Activated CD4-positive, alpha-beta T cell treated with anti-CD3 and anti-CD28 coated beads, Interleukin-2, amount 50 U/mL, for 16 hours (primary cell): Measurements from ENCODE around the gene ALG11.
"Not testable (repeated sequence)": the region's sequence is repeated elsewhere in the genome, so short reads cannot be mapped to it uniquely, and the experiment has no call there.

Experiments
- DNase-seq: peaks from one replicate; pipeline ENCODE4 v3.0.0-alpha.2; 2020

Gene ALG11

DNA sequence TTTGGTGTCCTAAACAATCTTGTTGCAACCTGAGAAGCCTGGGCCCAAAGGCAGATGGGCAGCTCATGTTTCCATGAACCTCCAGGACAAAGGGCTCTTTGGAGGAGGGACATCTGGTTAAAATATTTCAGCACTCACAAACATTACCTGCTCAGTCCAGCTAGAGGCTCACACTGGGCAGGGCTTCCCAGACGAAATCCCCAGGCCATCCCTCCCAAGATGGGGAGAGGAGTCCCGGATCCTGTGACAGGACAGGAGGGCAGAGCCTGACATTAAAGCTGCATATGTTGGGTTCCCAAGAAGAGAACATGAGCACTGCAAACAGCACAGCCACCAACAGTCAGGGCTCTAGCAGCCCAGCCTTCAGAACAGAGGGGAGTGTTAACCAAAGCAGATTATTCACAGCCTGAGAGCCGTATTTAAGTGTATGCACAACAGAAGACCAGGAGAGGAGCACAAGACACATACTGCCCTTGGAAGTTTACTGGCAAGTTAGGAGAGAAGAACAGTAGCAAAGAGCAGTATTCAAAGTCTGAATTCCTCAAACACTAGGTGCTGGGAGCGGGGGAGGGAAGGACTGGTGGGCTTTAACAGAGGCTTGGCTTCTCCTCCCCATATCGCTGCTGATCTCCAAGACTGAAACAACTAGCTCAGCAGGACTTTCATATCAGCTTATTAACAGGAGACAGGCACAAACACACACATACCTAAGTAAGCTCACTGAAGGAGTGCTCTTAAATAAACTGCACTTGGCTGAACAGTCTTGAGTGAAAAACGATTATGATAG is 13.3 kb upstream of the ALG11 start:
- DNase-seq, result no peak

DNA sequence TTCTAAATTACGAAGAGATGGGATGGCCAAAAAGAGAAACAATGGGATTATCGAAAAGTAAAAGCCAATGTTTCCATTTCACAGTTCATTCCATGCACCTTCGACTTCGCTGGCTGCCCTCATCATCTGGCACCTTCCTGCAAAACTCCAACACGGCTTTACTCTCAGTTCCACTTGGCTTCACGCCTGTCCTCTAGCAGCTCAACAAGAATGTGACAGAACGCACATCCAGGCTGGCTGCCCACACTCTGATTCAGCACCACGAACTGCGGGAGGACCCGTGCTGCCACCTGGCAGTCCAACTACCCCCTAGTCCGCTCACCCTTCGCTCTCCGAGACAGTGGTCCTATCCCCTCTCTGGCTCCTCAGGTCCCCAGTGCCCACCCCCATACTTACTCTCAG is 12.7 kb upstream of the ALG11 start:
- DNase-seq, result no peak

DNA sequence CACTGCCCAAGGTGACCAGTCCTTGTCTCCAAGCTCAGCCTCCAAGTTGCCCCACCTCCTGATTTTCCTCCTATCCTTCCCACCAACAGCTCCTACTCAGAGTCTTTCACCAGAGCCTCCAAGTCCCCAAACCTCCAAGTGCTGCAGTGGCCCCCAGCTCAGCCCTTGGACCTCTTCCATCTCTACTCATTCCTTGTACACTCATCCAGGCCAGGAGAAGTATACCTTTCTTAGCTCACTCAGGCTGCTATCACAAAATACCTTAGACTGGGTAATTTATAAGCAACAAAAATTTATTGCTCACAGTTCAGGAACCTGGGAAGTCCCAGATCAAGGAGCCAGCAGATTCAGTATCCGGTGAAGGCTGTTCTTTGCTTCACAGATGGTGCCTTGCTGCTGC is 12.3 kb upstream of the ALG11 start:
- no peak for DNase-seq

DNA sequence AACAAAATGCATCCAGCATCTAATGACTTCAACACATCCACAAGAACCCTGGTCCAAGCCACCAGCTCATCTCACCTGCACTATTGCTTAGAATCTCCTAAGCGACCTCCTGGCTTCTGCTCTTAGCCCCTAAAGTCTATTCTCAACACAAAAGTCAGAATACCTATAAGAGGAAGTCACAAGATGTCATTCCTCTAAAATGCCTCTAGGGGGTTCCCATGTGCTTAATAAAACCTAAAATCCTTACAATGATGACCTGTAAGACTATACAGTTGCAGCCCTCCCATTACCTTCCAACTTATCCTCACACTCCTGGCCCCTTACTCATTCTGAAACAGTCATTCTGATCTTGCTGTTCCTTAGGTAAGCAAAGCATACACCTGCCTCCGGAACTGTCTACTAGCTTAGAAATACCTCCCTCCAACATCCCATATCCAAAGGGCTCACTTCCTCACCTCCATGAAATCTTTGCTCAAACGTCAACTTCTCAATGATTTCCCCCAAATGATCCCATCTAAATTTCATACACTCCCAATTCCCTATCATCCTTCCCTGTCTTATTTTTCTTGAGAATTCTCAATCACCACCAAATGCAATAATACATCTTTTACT is 11.0 kb upstream of the ALG11 start:
- peak; percentile 46 for DNase-seq

DNA sequence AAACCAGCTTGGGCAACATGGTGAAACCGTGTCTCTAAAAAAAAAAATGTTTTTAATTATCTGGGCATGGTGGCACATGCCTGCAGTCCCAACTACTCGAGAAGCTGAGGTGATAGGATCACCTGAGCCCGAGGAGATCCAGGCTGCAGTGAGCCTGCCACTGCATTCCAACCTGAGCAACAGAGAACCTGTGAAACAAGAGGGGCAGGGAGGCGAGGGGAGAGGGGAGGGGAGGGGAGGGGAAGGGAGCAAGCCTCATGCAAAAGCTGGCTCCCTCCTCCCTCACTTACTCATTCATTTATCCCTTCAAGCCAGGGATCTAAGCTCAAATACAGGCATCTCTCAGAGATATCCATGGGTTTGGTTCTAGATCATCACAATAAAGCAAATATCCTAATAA is 9.8 kb upstream of the ALG11 start:
- DNase-seq, result no peak

DNA sequence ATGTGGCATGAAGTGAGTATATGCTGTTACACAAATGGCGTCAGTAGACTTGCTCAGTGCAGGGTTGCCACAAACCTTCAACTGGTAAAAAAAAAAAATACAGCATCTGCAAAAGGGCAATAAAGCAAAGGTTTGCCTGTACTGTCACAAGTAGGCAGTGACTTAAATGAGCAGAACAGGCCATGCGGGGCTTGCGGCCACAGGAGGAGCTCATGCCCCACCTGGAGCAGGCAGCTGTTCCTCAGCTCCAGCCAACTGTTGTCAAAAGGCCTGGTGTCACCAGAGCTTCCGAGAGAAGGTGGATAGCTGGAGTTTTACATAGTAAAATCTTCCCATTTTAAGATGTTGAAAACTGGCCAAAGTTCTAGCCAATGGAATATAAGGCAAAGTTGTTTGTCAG is 8.7 kb upstream of the ALG11 start:
- no peak for DNase-seq

DNA sequence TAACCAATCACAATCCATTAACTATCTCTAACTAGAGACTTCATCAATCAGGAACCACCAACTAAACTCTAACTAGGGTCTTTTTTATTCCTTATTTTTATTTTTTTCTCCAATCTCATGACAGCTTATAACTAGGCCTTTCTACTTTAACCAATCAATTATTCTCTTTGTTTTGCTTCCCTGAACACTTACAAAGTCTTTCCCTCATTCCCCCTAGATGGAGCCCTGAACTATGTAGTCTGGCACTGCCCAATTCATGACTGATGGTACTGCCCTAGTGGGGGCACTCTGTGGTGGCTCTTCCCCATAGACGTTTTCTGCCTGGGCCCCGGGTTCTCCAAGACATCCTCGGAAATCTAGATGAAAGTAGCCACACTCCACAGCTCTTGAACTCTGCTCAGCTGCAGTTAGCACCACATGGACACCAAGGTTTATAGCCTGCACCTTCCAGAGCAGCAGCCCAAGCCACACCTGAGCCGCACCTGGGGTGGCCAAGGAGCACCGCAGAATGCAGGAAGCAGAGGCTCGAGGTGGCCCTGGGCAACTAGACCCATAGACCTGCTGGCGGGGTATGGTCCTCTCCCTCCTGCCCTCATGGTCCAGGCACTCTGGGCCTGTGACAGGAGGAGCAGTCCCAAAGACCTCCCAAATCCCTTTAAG is 7.6 kb upstream of the ALG11 start:
- no peak for DNase-seq

DNA sequence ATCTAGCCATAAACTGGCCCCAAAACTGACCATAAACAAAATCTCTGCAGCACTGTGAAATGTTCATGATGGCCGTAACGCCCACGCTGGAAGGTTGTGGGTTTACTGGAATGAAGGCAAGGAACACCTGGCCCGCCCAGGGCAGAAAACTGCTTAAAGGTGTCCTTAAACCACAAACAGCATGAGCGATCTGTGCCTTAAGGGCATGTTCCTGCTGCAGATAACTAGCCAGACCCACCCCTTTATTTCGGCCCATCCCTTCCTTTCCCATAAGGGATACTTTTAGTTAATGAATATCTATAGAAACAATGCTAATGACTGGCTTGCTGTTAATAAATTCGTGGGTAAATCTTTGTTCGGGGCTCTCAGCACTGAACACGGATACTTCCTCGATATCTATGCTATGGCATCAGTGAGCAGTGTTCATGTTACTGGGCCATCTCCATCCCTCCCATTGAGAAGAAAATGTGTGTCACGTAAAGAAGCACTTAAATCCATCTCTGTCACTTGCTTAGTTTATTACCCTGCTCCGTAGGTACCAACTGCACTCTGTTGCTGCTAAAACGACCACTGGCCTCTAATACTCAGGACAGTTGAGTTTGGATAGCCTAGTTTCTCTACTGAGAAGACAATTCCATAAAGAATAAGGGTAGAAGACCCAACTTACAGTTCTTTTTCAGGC is 6.2 kb upstream of the ALG11 start:
- no peak for DNase-seq

DNA sequence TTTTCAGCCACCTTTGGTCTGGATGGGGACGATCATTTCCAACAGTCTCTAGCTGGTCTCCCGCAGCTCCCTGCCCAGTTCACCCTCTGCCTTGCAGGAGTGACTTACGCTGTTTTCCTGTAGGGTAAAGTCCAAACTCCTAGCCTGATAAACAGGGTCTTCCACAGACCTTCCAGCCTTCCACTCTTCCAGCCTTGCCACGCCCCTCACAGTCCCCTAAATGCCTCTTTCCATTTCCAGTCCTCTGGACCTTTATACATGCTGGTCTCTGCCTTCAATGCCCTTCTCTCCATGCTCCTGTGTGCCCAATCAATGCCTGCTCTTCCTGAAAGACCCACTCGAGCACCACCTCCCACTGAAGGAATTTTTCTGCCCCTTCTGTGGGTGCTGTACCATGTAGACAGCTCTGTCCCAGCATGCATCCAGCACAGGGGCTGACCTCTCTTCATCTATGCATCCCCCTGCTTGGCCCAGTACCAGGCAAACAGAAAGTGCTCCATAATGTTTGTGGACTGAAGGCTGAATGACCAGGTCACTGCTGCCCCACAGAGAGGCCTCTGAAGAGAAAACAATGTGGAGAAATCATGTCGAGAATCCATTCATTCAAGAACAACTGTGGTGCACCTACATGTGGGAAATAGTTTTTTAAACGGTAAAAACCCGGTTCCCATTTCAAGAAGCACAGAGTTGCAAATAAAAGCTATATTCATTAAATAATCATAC is 5.5 kb upstream of the ALG11 start:
- no peak for DNase-seq

DNA sequence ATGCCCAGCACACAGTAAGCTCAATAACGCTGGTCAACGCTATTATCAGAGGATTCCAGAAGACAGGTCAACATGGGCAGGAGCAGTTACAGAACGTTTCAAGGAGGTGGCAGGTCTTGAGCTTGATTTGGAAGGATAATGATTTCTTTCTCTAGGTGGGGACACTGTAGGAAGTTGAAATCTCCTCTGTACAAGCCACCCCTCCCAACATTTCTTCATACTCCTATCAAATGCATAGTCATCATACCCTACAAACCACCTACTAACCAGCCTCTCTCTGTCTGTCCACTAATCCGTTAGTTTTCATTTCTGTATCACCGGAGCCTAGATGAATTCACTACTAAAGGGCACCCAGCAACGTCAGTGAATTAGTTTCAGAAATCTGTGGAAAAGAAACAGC is 2.3 kb upstream of the ALG11 start:
- no peak for DNase-seq

DNA sequence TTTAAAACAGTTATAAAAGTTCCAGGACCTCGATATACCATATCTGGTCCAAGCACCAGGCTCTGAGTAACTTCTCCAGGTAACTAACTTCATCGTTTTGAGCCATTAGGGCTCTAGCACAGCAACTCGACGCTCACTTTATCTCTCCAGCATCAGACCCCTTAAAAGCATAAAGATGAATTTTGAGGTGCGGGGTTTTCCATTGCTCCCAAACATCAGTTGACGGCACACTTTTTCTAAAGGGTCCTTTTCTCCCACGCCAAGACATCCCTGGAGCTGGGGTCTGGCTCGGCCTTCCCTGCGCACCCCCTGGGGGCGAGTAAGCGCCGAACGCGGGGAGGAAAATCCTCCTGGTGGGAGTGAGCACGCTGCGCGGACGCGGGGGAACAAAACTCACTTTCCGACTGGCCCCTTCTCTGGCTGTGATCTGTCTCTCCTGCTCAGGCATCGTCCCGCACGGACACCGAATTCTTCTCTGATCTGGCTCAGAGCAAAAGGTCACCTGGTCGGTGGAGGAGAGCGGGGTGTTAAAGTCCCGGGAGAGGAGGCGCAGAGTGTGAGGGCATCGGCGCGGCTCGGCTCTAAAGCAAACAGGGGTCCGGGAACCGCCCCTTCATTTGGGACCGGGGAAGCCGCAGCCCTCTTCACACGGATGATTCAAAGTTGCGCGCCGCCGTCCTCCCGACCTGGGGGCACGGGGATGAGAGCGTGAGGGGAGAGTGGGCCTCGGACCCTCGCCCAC is 1.1 kb upstream of the ALG11 start, which contains the start of gene ATP7B:
Gene ATP7B, minus strand, starts transcription at position 561 of the 742 bp plus-strand sequence. Its CDS starts 113 bp downstream, at position 448.
- DNase-seq, result no peak

DNA sequence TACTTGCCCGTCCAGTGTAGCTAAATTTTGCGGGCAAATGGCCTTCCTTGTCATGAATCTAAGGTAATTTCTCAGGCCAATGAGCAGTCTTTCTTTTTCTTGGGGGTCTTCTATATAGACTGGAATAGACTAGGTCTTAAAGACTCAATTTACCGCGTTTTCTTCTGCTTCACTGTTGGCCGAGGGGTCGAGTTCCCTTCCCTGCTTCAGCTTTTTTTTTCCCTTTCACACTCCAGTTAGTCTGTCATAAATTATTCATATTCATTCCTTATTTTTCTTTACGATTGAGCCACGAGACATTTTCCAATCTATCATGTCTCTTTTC is 276 bp downstream of the ALG11 start:
- DNase-seq, result no peak

DNA sequence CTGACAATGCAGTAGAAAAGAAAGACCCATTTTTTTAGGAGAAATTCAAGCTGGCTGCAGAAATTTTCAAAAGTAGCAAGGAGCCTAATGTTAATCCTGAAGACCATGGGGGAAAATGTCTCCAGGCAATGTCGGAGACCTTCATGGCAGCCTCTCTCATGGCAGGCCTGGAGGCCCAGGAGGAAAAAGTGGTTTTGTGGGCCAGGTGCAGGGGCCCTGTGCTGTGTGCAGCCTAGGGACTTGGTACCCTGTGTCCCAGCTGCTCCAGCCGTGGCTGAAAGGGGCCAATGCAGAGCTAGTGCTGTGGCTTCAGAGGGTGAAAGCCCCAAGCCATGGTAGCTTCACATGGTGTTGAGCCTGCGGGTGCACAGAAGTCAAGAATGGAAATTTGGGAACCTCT is 4.1 kb downstream of the ALG11 start:
- no peak for DNase-seq

DNA sequence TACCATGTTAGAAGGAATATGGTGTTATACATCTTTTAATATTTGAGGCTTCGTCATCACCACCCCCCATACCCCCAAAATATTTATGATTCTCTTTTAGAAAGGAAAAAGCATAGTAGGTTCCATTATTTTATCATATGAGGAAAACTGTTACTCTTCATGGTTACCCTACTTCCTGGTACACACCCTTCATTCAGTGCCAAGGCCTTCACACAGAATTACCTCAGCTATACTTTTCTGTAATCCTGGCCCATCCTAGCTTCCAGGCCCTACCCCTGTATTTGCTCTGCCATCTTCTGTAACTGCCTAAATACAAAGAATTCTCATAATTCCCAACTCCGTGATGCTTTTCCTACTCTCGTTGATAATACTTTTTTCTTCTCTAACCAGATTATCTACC is 8.0 kb downstream of the ALG11 start:
- no peak for DNase-seq

DNA sequence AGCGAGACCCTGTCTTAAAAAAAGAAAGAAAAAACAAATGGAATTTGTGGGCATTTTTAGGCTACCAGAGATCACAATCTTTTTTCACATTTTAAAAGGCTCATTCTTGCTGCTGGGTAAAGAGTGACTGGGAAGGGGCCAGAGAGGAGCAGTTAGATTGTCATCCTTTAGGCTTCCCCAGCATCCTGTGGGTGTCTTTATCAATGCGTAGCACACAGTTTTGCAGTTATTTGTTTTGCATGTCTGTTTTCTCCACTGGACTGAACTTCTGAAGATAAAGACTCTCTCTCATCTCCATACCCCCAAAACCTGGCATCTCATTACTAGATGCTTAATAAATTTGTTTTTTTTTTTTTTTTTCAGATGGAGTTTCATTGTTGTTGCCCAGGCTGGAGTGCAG is 10.2 kb downstream of the ALG11 start:
- DNase-seq, result no peak

DNA sequence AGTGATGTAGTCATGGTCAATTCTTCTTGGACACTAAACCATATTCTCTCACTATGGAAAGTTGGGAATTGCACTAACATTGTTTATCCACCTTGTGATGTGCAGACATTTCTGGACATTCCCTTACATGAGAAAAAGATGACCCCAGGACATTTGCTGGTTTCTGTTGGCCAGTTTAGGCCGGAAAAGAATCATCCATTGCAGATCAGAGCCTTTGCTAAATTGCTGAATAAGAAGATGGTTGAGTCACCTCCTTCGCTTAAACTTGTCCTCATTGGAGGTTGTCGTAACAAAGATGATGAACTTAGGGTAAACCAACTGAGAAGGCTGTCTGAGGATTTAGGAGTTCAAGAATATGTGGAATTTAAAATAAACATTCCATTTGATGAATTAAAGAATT is 12.3 kb downstream of the ALG11 start, which contains the start of gene UTP14C:
Gene UTP14C, plus strand, starts transcription at position 211 of the 400 bp plus-strand sequence. CDS start 4,114 bp downstream, outside the sequence.
- no peak for DNase-seq

DNA sequence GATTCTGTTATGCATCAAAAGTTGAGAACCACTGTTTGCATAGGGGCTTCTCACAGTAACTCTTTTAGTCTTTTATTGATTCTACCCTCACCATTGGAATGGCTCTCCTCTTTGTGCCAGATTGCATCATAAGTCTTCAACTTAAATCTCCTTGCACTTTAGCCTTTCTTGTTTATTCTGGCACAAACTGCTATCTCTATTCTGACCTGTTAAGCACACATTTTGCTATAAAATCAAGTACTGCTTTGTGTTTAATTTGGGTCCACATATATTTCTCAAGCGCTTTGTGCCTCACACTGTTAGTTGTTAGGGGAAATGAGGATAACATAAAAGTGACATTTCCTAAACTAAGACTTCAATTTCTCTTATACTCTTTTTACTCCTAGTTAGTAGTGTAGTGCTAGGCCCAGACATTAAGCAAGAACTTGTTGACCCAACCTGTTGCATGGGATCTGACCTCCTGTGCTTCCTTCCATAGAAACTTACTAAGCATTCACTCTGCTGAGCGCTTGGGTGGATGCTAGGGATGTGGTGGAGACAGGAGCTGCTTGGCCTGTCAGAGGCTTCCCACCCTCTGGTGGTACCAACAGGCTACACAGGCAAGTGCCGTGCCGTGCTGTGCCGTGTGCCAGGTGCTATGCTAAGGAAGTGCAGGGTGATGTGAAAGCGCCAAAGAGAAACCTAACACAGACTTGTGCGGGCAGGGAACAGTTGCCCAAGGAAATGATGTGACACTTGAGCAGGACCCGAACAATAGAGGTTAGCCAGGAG is 13.5 kb downstream of the ALG11 start:
- DNase-seq, result no peak

DNA sequence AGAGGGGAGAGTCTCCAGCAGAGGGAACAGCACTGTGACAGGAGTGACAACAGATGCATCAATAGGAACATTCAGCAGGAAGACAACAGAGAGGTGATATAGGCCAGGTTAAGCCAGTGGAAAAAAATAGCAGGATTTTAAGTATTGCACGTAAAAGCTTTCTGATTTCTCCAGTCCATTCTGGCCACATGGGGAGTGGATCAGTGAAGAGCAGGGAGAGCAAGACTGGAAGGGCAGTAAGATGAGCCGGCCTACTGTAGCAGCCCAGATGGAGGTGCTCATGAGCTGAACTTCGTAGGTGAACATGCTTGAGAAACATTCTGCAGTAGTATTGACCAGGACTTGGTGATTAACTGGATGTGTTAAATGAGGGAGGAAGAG is 14.0 kb downstream of the ALG11 start:
- no peak for DNase-seq

DNA sequence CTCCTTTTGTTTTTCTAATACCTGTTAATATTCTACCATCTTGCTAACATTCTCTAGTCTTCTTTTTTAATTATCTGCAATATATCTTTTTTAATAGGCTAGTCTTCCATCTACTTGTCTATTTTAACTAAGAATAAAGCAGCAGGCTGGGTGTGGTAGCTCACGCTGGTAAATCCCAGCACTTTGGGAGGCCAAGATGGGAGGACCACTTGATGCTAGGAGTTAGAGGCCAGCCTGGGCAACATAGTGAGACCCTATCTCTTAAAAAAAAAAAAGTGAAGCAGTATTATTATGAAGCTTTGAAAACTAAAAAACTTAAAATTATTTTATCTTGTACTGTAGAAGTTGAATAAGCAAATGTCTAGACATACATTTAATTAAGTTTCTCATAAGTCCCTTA is 15.6 kb downstream of the ALG11 start:
- DNase-seq, result no peak

DNA sequence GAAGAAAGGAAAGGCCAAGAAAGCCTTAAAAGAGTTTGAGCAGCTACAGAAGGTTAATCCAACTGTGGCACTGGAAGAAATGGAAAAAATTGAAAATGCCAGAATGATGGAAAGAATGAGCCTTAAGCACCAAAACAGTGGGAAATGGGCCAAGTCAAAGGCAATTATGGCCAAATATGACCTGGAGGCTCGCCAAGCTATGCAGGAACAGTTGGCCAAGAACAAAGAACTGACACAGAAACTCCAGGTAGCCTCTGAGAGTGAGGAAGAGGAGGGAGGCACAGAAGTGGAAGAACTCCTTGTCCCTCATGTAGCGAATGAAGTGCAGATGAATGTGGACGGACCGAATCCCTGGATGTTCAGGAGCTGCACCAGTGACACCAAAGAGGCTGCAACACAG is 17.4 kb downstream of the ALG11 start:
- no peak for DNase-seq

DNA sequence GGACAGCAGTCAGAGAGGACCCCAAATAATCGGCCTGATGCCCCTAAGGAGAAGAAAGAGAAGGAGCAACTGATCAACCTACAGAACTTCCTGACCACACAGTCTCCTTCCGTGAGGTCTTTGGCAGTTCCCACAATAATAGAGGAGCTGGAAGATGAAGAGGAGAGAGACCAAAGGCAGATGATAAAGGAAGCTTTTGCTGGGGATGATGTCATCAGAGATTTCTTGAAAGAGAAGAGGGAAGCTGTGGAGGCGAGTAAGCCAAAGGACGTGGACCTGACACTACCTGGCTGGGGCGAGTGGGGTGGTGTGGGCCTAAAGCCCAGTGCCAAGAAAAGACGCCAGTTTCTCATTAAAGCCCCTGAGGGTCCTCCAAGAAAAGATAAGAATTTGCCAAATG is 18.2 kb downstream of the ALG11 start:
- DNase-seq, result not testable (repeated sequence)
